Body of pancreas (tissue), 4 donors: ENCODE data around the gene MAP4K5.

Source experiments
- POLR2A ChIP-seq, 3 donors: fragments of 450-650 bp; IDR thresholded peaks; one replicate each; pipeline ENCODE4 v1.6.1; 2016; ENCODE audit warnings: antibody characterized with exemption in 3 of 3, mild to moderate bottlenecking in 2 of 3
- TF ChIP-seq, protein P1 (sequence below), 7 experiments: fragments of 450-650 bp in 4 of 7; fragments of 200-600 bp in 3 of 7; sonication (generic) in 3 of 7; IDR thresholded peaks; one replicate each; pipeline ENCODE4 v1.5.1; 2016 to 2019; ENCODE audit warnings: antibody characterized with exemption in 7 of 7

DNA sequence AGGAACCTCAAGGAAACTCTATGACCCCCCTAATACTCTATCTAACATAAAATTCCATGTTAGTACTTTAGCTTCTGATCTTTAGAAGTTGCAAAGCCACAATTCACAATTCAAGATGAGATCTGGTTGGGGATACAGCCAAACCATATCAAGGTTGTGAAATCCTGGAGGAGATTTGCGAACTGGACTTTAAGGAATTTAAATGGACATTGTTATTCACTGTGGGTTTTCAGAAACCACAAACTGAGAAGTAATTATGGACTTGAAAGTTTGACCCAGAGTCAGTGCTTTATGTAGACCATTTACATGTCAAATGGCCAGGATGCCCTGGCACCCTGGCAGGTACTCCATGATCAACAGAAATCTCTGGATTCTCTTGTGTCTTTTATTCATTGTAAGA is 121.4 kb downstream of the MAP4K5 start:
- TF ChIP-seq, protein P1, sequence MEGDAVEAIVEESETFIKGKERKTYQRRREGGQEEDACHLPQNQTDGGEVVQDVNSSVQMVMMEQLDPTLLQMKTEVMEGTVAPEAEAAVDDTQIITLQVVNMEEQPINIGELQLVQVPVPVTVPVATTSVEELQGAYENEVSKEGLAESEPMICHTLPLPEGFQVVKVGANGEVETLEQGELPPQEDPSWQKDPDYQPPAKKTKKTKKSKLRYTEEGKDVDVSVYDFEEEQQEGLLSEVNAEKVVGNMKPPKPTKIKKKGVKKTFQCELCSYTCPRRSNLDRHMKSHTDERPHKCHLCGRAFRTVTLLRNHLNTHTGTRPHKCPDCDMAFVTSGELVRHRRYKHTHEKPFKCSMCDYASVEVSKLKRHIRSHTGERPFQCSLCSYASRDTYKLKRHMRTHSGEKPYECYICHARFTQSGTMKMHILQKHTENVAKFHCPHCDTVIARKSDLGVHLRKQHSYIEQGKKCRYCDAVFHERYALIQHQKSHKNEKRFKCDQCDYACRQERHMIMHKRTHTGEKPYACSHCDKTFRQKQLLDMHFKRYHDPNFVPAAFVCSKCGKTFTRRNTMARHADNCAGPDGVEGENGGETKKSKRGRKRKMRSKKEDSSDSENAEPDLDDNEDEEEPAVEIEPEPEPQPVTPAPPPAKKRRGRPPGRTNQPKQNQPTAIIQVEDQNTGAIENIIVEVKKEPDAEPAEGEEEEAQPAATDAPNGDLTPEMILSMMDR (IDR thresholded peaks at IDR 0.05): no peak
- TF ChIP-seq POLR2A (IDR thresholded peaks at IDR 0.05): no peak
